Suprapubic skin (tissue), 3 donors: ENCODE results near the gene OSBP2.

Source experiments
- CTCF ChIP-seq, 2 donors: fragments of 200-600 bp in 1 of 2; fragments of 450-650 bp in 1 of 2; sonication (generic) in 1 of 2; IDR thresholded peaks; one replicate each; pipeline ENCODE4 v1.5.1; 2016 to 2019; ENCODE audit warnings: antibody characterized with exemption in 2 of 2, mild to moderate bottlenecking in 1 of 2, moderate library complexity in 1 of 2
- EP300 ChIP-seq: sonication (generic); formaldehyde crosslinking; IDR thresholded peaks from one replicate; pipeline ENCODE4 v1.6.1; 2017; ENCODE audit warnings: antibody characterized with exemption
- POLR2A ChIP-seq, 2 donors: fragments of 450-650 bp; IDR thresholded peaks; one replicate each; pipeline ENCODE4 v1.6.1; 2017; ENCODE audit warnings: antibody characterized with exemption in 2 of 2, mild to moderate bottlenecking in 2 of 2, moderate library complexity in 2 of 2

GRCh38 chr22:30702856-30703255 is 8.2 kb downstream of the OSBP2 start:
- TF ChIP-seq CTCF (IDR thresholded peaks at IDR 0.05): no peak
- no peak for TF ChIP-seq POLR2A (IDR thresholded peaks at IDR 0.05)
- no peak for TF ChIP-seq EP300
